Smooth muscle cell of the coronary artery (primary cell): ENCODE results near the gene PLXNA4. TPM values are rescaled to one million over a fixed set of nuclear protein-coding genes. Genes with fewer than 3 reads are reported as not detected.

Experiments
- total RNA-seq: library from RNA; depleted of rRNA; stranded (reverse); fragments of >200 nt; gene quantifications from 2 replicates; pipeline ENCODE4 v1.2.3, GENCODE V29; 2014; ENCODE audit warnings: low replicate concordance

Gene PLXNA4, protein sequence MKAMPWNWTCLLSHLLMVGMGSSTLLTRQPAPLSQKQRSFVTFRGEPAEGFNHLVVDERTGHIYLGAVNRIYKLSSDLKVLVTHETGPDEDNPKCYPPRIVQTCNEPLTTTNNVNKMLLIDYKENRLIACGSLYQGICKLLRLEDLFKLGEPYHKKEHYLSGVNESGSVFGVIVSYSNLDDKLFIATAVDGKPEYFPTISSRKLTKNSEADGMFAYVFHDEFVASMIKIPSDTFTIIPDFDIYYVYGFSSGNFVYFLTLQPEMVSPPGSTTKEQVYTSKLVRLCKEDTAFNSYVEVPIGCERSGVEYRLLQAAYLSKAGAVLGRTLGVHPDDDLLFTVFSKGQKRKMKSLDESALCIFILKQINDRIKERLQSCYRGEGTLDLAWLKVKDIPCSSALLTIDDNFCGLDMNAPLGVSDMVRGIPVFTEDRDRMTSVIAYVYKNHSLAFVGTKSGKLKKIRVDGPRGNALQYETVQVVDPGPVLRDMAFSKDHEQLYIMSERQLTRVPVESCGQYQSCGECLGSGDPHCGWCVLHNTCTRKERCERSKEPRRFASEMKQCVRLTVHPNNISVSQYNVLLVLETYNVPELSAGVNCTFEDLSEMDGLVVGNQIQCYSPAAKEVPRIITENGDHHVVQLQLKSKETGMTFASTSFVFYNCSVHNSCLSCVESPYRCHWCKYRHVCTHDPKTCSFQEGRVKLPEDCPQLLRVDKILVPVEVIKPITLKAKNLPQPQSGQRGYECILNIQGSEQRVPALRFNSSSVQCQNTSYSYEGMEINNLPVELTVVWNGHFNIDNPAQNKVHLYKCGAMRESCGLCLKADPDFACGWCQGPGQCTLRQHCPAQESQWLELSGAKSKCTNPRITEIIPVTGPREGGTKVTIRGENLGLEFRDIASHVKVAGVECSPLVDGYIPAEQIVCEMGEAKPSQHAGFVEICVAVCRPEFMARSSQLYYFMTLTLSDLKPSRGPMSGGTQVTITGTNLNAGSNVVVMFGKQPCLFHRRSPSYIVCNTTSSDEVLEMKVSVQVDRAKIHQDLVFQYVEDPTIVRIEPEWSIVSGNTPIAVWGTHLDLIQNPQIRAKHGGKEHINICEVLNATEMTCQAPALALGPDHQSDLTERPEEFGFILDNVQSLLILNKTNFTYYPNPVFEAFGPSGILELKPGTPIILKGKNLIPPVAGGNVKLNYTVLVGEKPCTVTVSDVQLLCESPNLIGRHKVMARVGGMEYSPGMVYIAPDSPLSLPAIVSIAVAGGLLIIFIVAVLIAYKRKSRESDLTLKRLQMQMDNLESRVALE (N-terminal part only)
- 19.8 and 23.5 TPM in 2 replicates for total RNA-seq

DNA sequence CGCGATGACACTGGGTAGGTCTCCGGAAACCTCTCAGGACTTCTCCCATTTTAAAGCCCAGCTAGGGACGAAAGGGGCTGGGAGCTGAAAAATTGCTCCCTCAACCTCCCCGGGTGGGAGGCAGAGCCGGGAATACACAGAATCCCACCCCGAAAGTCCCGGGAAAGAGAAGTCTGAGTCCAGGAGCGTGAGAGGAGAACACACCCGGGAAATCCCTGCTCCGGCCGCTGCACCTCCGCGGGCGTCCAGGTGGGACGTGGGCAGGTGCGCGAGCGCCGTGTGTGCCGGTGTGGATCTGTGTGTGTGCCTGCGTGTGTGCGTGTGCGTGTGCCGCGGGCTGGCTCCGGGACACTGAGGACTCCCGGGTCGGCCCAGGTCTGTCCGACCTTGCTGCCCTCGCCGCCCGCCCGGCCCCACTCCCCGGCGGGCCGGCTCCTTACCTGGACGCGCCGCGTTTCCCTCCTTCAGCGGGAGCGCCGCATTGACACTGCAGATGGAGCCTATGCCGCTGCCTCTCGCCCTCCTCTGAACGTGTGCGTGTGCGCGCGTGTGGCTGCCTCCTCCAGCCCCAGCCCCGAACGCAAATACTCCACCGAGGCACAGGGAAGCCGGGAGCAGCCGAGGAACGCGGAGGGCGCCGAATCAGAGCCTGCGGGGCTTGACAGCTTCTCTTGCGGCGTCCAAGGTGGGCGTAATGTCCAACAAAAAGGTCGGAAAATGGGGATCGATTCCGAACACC lies at the start of gene PLXNA4:
Gene PLXNA4, minus strand, starts transcription at position 489 of the 739 bp plus-strand sequence. CDS start 67,777 bp downstream, outside the sequence.

